Neural cell (in vitro differentiated cells): ENCODE measurements around the gene PIGQ. TPM values are rescaled to one million over a fixed set of nuclear protein-coding genes. Genes with fewer than 3 reads are reported as not detected.

Source experiments
- H2AFZ ChIP-seq: fragments of 200-600, 300-800 bp; sonication (generic), shearing (Covaris generic); 2 replicates; pipeline ENCODE4 v1.6.0; 2014; ENCODE audit warnings: low read depth, mild to moderate bottlenecking, antibody characterized with exemption, low read length, moderate library complexity
- H3F3A ChIP-seq: fragments of 200-600 bp; shearing (Covaris generic); 2 replicates; pipeline ENCODE4 v1.6.1; 2016; ENCODE audit warnings: mild to moderate bottlenecking, moderate library complexity, mixed read lengths, antibody characterized with exemption, low read length; ENCODE audit not compliant: insufficient read depth, poor library complexity, severe bottlenecking
- H3K27ac ChIP-seq: fragments of 200-600, 300-800 bp; sonication (generic), shearing (Covaris generic); 2 replicates; pipeline ENCODE4 v1.5.1; 2014; ENCODE audit warnings: mild to moderate bottlenecking, low read length, moderate library complexity
- H3K27me3 ChIP-seq: fragments of 300-800, 200-600 bp; sonication (generic), shearing (Covaris generic); 2 replicates; pipeline ENCODE4 v1.6.0; 2014; ENCODE audit warnings: mild to moderate bottlenecking, low read depth, low read length, moderate library complexity; ENCODE audit not compliant: insufficient read depth
- H3K36me3 ChIP-seq: fragments of 300-800, 200-600 bp; sonication (generic), shearing (Covaris generic); 2 replicates; pipeline ENCODE4 v1.5.1; 2014; ENCODE audit warnings: mild to moderate bottlenecking, antibody characterized with exemption, low read length, moderate library complexity; ENCODE audit not compliant: insufficient read depth
- H3K4me2 ChIP-seq: fragments of 300-800, 200-600 bp; sonication (generic), shearing (Covaris generic); 2 replicates; pipeline ENCODE4 v1.6.0; 2014; ENCODE audit warnings: mild to moderate bottlenecking, low read length
- H3K4me3 ChIP-seq: fragments of 300-800, 200-600 bp; sonication (generic), shearing (Covaris generic); 2 replicates; pipeline ENCODE4 v1.5.1; 2014; ENCODE audit warnings: mild to moderate bottlenecking, low read length, moderate library complexity
- H3K79me2 ChIP-seq: fragments of 200-600 bp; shearing (Covaris generic); replicated peaks from 2 replicates; pipeline ENCODE4 v1.6.0; 2014; ENCODE audit warnings: mild to moderate bottlenecking, low read length, moderate library complexity; ENCODE audit not compliant: insufficient read depth
- H3K9ac ChIP-seq: fragments of 300-800, 200-600 bp; sonication (generic), shearing (Covaris generic); 2 replicates; pipeline ENCODE4 v1.6.1; 2016; ENCODE audit warnings: mild to moderate bottlenecking, low read length, mixed read lengths
- H3K9me2 ChIP-seq: fragments of 200-600 bp; shearing (Covaris generic); 2 replicates; pipeline ENCODE4 v1.6.1; 2016; ENCODE audit warnings: mild to moderate bottlenecking, low read length, mixed read lengths; ENCODE audit not compliant: insufficient read depth
- H3K9me3 ChIP-seq: fragments of 200-600, 300-800 bp; sonication (generic), shearing (Covaris generic); 2 replicates; pipeline ENCODE4 v1.6.1; 2016; ENCODE audit warnings: mild to moderate bottlenecking, mixed run types, low read length, moderate library complexity, mixed read lengths
- H4K20me1 ChIP-seq: fragments of 200-600 bp; shearing (Covaris generic); 2 replicates; pipeline ENCODE4 v1.6.1; 2016; ENCODE audit warnings: mild to moderate bottlenecking, mixed run types; ENCODE audit not compliant: insufficient read depth
- EP300 ChIP-seq: fragments of 450-650 bp; conservative IDR thresholded peaks from 2 replicates; pipeline ENCODE4 v1.6.1; 2014; ENCODE audit warnings: antibody characterized with exemption, mild to moderate bottlenecking, moderate library complexity; ENCODE audit not compliant: poor library complexity, severe bottlenecking
- EZH2 ChIP-seq: fragments of 200-600, 300-800 bp; shearing (Covaris generic), sonication (generic); IDR thresholded peaks from 2 replicates; pipeline ENCODE4 v1.6.1; 2014; ENCODE audit warnings: antibody characterized with exemption, low read length, borderline replicate concordance, mild to moderate bottlenecking; ENCODE audit not compliant: insufficient read depth, poor library complexity, severe bottlenecking
- MXI1 ChIP-seq: fragments of 450-650 bp; conservative IDR thresholded peaks from 2 replicates; pipeline ENCODE4 v1.6.1; 2014; ENCODE audit warnings: antibody characterized with exemption, mild to moderate bottlenecking; ENCODE audit not compliant: poor library complexity, severe bottlenecking
- POLR2AphosphoS5 ChIP-seq: IDR thresholded peaks from 2 replicates; pipeline ENCODE4 v1.6.1; 2012
- RAD21 ChIP-seq: fragments of 450-650 bp; conservative IDR thresholded peaks from 2 replicates; pipeline ENCODE4 v1.6.1; 2014; ENCODE audit warnings: antibody characterized with exemption, mild to moderate bottlenecking, moderate library complexity
- SMC3 ChIP-seq: fragments of 450-650 bp; conservative IDR thresholded peaks from 2 replicates; pipeline ENCODE4 v1.6.1; 2014; ENCODE audit warnings: antibody characterized with exemption, mild to moderate bottlenecking, moderate library complexity; ENCODE audit not compliant: poor library complexity
- TAF1 ChIP-seq: IDR thresholded peaks from 2 replicates; pipeline ENCODE4 v1.6.1; 2012; ENCODE audit warnings: low read depth
- polyA plus RNA-seq: library from polyadenylated mRNA; depleted of rRNA; stranded (reverse); fragments of >200 nt; gene quantifications from 2 replicates; pipeline ENCODE4 v1.2.3, GENCODE V29; 2014
- TF ChIP-seq, protein P1 (sequence below): fragments of 450-650 bp; IDR thresholded peaks from 2 replicates; pipeline ENCODE4 v1.5.1; 2014; ENCODE audit warnings: antibody characterized with exemption, mild to moderate bottlenecking, moderate library complexity; ENCODE audit not compliant: poor library complexity, severe bottlenecking
- TF ChIP-seq, protein P2 (sequence below): IDR thresholded peaks from 2 replicates; pipeline ENCODE4 v1.6.1; 2012; ENCODE audit warnings: borderline replicate concordance

Gene PIGQ
- polyA plus RNA-seq, 1 donor from 2014 or later = 69.2 TPM

DNA sequence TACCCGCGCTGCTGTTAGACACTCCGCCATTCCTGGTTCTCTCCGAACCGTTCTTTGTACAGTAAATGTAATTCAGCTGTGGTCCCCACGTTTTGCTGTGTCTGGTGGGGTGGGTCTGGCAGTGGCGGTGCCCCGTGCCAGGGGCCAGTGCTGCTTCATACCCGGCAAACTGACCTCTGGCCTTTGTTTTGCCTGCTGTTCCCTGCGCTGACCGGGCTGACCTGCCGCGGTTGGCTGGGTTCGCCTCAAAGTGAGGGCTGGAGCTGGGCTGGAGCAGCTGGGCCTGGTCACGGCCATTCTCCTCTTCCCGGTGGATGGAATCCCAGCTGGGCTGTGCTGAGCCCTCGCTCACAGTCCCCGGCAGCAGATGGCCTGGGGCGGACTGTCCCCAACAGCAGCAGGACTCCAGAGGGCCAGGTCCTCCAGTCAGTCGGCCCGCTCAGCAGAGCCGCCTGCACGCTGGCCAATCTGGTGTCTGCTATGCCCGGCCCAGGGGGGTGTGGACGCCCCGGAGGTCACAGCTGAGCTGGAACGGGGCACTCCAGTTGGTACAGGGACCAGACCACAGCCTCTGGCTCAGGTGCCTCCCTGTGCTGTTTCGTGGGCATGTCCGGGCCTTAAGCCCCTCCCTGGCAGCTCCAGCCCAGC lies 59.5 kb downstream of the PIGQ start:
- Histone ChIP-seq H3K79me2 (no peaks in the 10 kb centered on the region), H3K27ac (no peak overlapping the region), H3K9me2 (no peaks in the 10 kb centered on the region), H3K36me3 (no peaks in the 10 kb centered on the region), H3K9me3 (no peaks in the 10 kb centered on the region), H3K4me2 (no peak overlapping the region), H3F3A (no peaks in the 10 kb centered on the region), H3K27me3 (no peaks in the 10 kb centered on the region), H2AFZ (no peak overlapping the region), H4K20me1 (no peaks in the 10 kb centered on the region), H3K9ac (no peak overlapping the region), H3K4me3 (no peak overlapping the region)
- TF ChIP-seq, protein P1, sequence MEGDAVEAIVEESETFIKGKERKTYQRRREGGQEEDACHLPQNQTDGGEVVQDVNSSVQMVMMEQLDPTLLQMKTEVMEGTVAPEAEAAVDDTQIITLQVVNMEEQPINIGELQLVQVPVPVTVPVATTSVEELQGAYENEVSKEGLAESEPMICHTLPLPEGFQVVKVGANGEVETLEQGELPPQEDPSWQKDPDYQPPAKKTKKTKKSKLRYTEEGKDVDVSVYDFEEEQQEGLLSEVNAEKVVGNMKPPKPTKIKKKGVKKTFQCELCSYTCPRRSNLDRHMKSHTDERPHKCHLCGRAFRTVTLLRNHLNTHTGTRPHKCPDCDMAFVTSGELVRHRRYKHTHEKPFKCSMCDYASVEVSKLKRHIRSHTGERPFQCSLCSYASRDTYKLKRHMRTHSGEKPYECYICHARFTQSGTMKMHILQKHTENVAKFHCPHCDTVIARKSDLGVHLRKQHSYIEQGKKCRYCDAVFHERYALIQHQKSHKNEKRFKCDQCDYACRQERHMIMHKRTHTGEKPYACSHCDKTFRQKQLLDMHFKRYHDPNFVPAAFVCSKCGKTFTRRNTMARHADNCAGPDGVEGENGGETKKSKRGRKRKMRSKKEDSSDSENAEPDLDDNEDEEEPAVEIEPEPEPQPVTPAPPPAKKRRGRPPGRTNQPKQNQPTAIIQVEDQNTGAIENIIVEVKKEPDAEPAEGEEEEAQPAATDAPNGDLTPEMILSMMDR = no peak
- TF ChIP-seq MXI1 (no peak), POLR2AphosphoS5 (no peak)

DNA sequence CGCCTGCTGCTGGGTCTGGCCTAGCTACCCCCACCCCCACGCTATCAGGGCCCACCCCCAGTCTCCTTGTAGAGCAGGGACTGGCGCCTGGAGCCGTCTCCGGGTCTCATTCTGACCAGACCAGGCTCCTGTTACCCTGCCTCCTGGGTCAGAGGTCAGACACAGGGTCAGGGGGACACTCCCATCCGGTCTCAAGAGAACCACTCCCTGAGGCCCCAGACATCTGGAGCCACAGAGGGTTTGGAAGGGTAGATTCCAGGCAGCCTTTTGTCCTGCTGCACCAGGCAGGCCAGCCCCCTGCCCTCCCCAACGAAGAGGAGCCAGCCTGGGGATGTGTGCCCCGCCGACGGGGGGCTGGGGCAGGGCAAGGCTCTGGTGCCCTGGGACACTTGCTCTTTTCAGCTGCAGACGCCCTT lies 60.1 kb downstream of the PIGQ start:
- Histone ChIP-seq H3K27me3 (no peaks in the 10 kb centered on the region), H4K20me1 (no peaks in the 10 kb centered on the region), H3K9ac (no peak overlapping the region), H3K79me2 (no peaks in the 10 kb centered on the region), H3K9me3 (no peaks in the 10 kb centered on the region), H3K4me3 (no peak overlapping the region), H3F3A (no peaks in the 10 kb centered on the region), H3K9me2 (no peaks in the 10 kb centered on the region), H3K4me2 (no peak overlapping the region), H2AFZ (no peak overlapping the region), H3K36me3 (no peaks in the 10 kb centered on the region), H3K27ac (no peak overlapping the region)
- no peak for TF ChIP-seq RAD21
- TF ChIP-seq TAF1 = no peak
- TF ChIP-seq, protein P1 = no peak
- no peak for TF ChIP-seq SMC3
- TF ChIP-seq, protein P2, sequence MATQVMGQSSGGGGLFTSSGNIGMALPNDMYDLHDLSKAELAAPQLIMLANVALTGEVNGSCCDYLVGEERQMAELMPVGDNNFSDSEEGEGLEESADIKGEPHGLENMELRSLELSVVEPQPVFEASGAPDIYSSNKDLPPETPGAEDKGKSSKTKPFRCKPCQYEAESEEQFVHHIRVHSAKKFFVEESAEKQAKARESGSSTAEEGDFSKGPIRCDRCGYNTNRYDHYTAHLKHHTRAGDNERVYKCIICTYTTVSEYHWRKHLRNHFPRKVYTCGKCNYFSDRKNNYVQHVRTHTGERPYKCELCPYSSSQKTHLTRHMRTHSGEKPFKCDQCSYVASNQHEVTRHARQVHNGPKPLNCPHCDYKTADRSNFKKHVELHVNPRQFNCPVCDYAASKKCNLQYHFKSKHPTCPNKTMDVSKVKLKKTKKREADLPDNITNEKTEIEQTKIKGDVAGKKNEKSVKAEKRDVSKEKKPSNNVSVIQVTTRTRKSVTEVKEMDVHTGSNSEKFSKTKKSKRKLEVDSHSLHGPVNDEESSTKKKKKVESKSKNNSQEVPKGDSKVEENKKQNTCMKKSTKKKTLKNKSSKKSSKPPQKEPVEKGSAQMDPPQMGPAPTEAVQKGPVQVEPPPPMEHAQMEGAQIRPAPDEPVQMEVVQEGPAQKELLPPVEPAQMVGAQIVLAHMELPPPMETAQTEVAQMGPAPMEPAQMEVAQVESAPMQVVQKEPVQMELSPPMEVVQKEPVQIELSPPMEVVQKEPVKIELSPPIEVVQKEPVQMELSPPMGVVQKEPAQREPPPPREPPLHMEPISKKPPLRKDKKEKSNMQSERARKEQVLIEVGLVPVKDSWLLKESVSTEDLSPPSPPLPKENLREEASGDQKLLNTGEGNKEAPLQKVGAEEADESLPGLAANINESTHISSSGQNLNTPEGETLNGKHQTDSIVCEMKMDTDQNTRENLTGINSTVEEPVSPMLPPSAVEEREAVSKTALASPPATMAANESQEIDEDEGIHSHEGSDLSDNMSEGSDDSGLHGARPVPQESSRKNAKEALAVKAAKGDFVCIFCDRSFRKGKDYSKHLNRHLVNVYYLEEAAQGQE = no peak
- no peak for TF ChIP-seq MXI1
- no peak for TF ChIP-seq POLR2AphosphoS5
- TF ChIP-seq EP300 = no peak
- TF ChIP-seq EZH2 = no peak
